GM19351 (cell line): ENCODE measurements around the gene GTSF1L.

Experiments
- ATAC-seq: cut with Tn5 transposase; IDR thresholded peaks from one replicate; pipeline ENCODE4 v1.9.1; 2021; ENCODE audit warnings: mild to moderate bottlenecking, moderate library complexity; ENCODE audit not compliant: unreplicated experiment

The GTSF1L gene

GRCh38 chr20:43717616-43717995 is 9.2 kb downstream of the GTSF1L start:
- no peak for ATAC-seq

- ATAC-seq: no peak
These were observed 9.8 kb downstream of the GTSF1L start for GRCh38 chr20:43716757-43717615.

GRCh38 chr20:43716123-43716522 is 10.7 kb downstream of the GTSF1L start:
- ATAC-seq: no peak

- no peak for ATAC-seq
These were observed 11.3 kb downstream of the GTSF1L start for GRCh38 chr20:43715511-43715910.

GRCh38 chr20:43715044-43715443 is 11.8 kb downstream of the GTSF1L start:
- no peak for ATAC-seq

- ATAC-seq: no peak
These were observed 15.6 kb downstream of the GTSF1L start for GRCh38 chr20:43711098-43711654.

- ATAC-seq: no peak
These were observed 16.3 kb downstream of the GTSF1L start for GRCh38 chr20:43710370-43711044.

GRCh38 chr20:43702502-43702901 is 24.3 kb downstream of the GTSF1L start:
- no peak for ATAC-seq

- ATAC-seq: no peak
These were observed 26.2 kb downstream of the GTSF1L start for GRCh38 chr20:43700627-43701026.

GRCh38 chr20:43699941-43700565 is 26.7 kb downstream of the GTSF1L start:
- ATAC-seq: no peak

GRCh38 chr20:43695571-43695970 is 31.2 kb downstream of the GTSF1L start:
- ATAC-seq: no peak

GRCh38 chr20:43694763-43695162 is 32.0 kb downstream of the GTSF1L start:
- no peak for ATAC-seq

- no peak for ATAC-seq
These were observed 34.8 kb downstream of the GTSF1L start for GRCh38 chr20:43691928-43692524.

GRCh38 chr20:43690943-43691598 is 35.7 kb downstream of the GTSF1L start:
- ATAC-seq: no peak

- no peak for ATAC-seq
These were observed 37.6 kb downstream of the GTSF1L start for GRCh38 chr20:43689165-43689564.

- ATAC-seq: no peak
These were observed 40.0 kb downstream of the GTSF1L start for GRCh38 chr20:43686820-43687219.

- ATAC-seq: no peak
These were observed 44.4 kb downstream of the GTSF1L start for GRCh38 chr20:43682446-43682845.

- ATAC-seq: peak; percentile 95
These were observed 44.8 kb downstream of the GTSF1L start for GRCh38 chr20:43681991-43682410.

GRCh38 chr20:43681468-43681942 is 45.3 kb downstream of the GTSF1L start:
- no peak for ATAC-seq

GRCh38 chr20:43680981-43681380 is 45.8 kb downstream of the GTSF1L start:
- no peak for ATAC-seq
